H9 (cell line): Measurements from ENCODE around the gene MROH7. TPM values are rescaled to one million over a fixed set of nuclear protein-coding genes. Genes with fewer than 3 reads are reported as not detected.

ENCODE experiments used
- DNase-seq: peaks from one replicate; pipeline ENCODE4 v3.0.0-alpha.2; 2017
- H2AFZ ChIP-seq: one replicate; pipeline ENCODE4 v1.6.1; 2013; ENCODE audit warnings: mild to moderate bottlenecking, low read length, control low read depth, moderate library complexity
- H2AK5ac ChIP-seq: 2 replicates; pipeline ENCODE4 v1.6.1; 2013; ENCODE audit warnings: low read length, control low read depth, mixed read lengths; ENCODE audit not compliant: insufficient read length
- H2BK120ac ChIP-seq: one replicate; pipeline ENCODE4 v1.6.1; 2013; ENCODE audit warnings: low read depth, mild to moderate bottlenecking, low read length, control low read depth, inconsistent platforms; ENCODE audit not compliant: poor library complexity, severe bottlenecking
- H2BK12ac ChIP-seq: 2 replicates; pipeline ENCODE4 v1.6.1; 2013; ENCODE audit warnings: low read length, control low read depth, mixed read lengths, low read depth; ENCODE audit not compliant: insufficient read length
- H2BK15ac ChIP-seq: 2 replicates; pipeline ENCODE4 v1.6.1; 2013; ENCODE audit warnings: low read depth, low read length, control low read depth
- H2BK20ac ChIP-seq: one replicate; pipeline ENCODE4 v1.6.1; 2013; ENCODE audit warnings: low read depth, mild to moderate bottlenecking, low read length, control low read depth, inconsistent platforms; ENCODE audit not compliant: poor library complexity, severe bottlenecking
- H2BK5ac ChIP-seq: 2 replicates; pipeline ENCODE4 v1.6.1; 2013; ENCODE audit warnings: low read length, control low read depth, mixed read lengths; ENCODE audit not compliant: insufficient read length
- H3K14ac ChIP-seq: 2 replicates; pipeline ENCODE4 v1.6.1; 2013; ENCODE audit warnings: low read length, control low read depth; ENCODE audit not compliant: insufficient read depth
- H3K18ac ChIP-seq: 2 replicates; pipeline ENCODE4 v1.6.1; 2013; ENCODE audit warnings: low read depth, mild to moderate bottlenecking, mixed read lengths, low read length, control low read depth; ENCODE audit not compliant: insufficient read length
- H3K23ac ChIP-seq: 2 replicates; pipeline ENCODE4 v1.6.1; 2013; ENCODE audit warnings: low read length, control low read depth, mixed read lengths, low read depth; ENCODE audit not compliant: insufficient read length
- H3K23me2 ChIP-seq: 2 replicates; pipeline ENCODE4 v1.6.1; 2013; ENCODE audit warnings: low read depth, mild to moderate bottlenecking, mixed read lengths, low read length, control low read depth; ENCODE audit not compliant: insufficient read length, poor library complexity, severe bottlenecking
- H3K27ac ChIP-seq: 2 replicates; pipeline ENCODE4 v1.5.1; 2013; ENCODE audit warnings: low read length, control low read depth, mixed read lengths, low read depth; ENCODE audit not compliant: insufficient read length
- H3K27me3 ChIP-seq: 2 replicates; pipeline ENCODE4 v1.6.1; 2013; ENCODE audit warnings: low read length, control low read depth, inconsistent platforms; ENCODE audit not compliant: insufficient read depth
- H3K4ac ChIP-seq: 2 replicates; pipeline ENCODE4 v1.6.1; 2013; ENCODE audit warnings: low read depth, mild to moderate bottlenecking, control low read depth, inconsistent platforms, low read length, moderate library complexity
- H3K4me1 ChIP-seq: 2 replicates; pipeline ENCODE4 v1.6.1; 2013; ENCODE audit warnings: low read length, control low read depth, inconsistent platforms; ENCODE audit not compliant: insufficient read depth
- H3K4me2 ChIP-seq: 2 replicates; pipeline ENCODE4 v1.6.1; 2013; ENCODE audit warnings: low read length, control low read depth, mixed read lengths; ENCODE audit not compliant: insufficient read length, insufficient read depth
- H3K56ac ChIP-seq: 2 replicates; pipeline ENCODE4 v1.6.1; 2013; ENCODE audit warnings: low read depth, mild to moderate bottlenecking, mixed read lengths, low read length, control low read depth; ENCODE audit not compliant: insufficient read length
- H3K79me1 ChIP-seq: 2 replicates; pipeline ENCODE4 v1.6.1; 2013; ENCODE audit warnings: low read depth, mild to moderate bottlenecking, moderate library complexity, low read length, control low read depth, inconsistent platforms; ENCODE audit not compliant: insufficient read depth, poor library complexity, severe bottlenecking
- H3K79me2 ChIP-seq: 2 replicates; pipeline ENCODE4 v1.6.1; 2013; ENCODE audit warnings: low read length, control low read depth, inconsistent platforms; ENCODE audit not compliant: insufficient read depth
- H3K9ac ChIP-seq: 2 replicates; pipeline ENCODE4 v1.6.1; 2013; ENCODE audit warnings: low read length, control low read depth, mixed read lengths; ENCODE audit not compliant: insufficient read length; ENCODE audit errors: extremely low read depth
- H3K9me3 ChIP-seq: one replicate; pipeline ENCODE4 v1.6.1; 2013; ENCODE audit warnings: low read depth, low read length, inconsistent platforms; ENCODE audit not compliant: control insufficient read depth
- H3T11ph ChIP-seq: one replicate; pipeline ENCODE4 v1.6.1; 2013; ENCODE audit warnings: mild to moderate bottlenecking, low read length, control low read depth, inconsistent platforms
- H4K20me1 ChIP-seq: one replicate; pipeline ENCODE4 v1.6.1; 2013; ENCODE audit not compliant: control insufficient read depth, insufficient read length, insufficient read depth
- H4K5ac ChIP-seq: 2 replicates; pipeline ENCODE4 v1.6.1; 2013; ENCODE audit warnings: low read depth, mild to moderate bottlenecking, mixed read lengths, low read length, control low read depth; ENCODE audit not compliant: insufficient read length
- H4K8ac ChIP-seq: replicated peaks from 2 replicates; pipeline ENCODE4 v1.6.1; 2013; ENCODE audit warnings: low read length, control low read depth, mixed read lengths, low read depth; ENCODE audit not compliant: insufficient read length
- H4K91ac ChIP-seq: 2 replicates; pipeline ENCODE4 v1.6.1; 2013; ENCODE audit warnings: low read depth, mild to moderate bottlenecking, moderate library complexity, mixed read lengths, low read length, control low read depth; ENCODE audit not compliant: insufficient read length
- H3K27ac Mint-ChIP-seq, 3 experiments: 2 replicates in 2 of 3; 3 replicates in 1 of 3; pipeline ENCODE4 v1.8.0; 2020 to 2021; ENCODE audit warnings: mixed read lengths in 3 of 3, mild to moderate bottlenecking in 1 of 3, moderate library complexity in 1 of 3
- H3K27me3 Mint-ChIP-seq: 2 replicates; pipeline ENCODE4 v1.8.0; 2021; ENCODE audit warnings: low read depth, mild to moderate bottlenecking, moderate library complexity, mixed read lengths
- H3K36me3 Mint-ChIP-seq, 3 experiments: 2 replicates in 2 of 3; 3 replicates in 1 of 3; pipeline ENCODE4 v1.8.0; 2020 to 2021; ENCODE audit warnings: low read depth in 3 of 3, mixed read lengths in 3 of 3; ENCODE audit not compliant: insufficient read depth in 1 of 3
- H3K4me1 Mint-ChIP-seq, 2 experiments: 2 replicates each; pipeline ENCODE4 v1.8.0; 2020; ENCODE audit warnings: mixed read lengths in 2 of 2
- H3K4me3 Mint-ChIP-seq, 2 experiments: 2 replicates in 1 of 2; 3 replicates in 1 of 2; pipeline ENCODE4 v1.8.0; 2020 to 2021; ENCODE audit warnings: mild to moderate bottlenecking in 2 of 2, mixed read lengths in 2 of 2, moderate library complexity in 1 of 2
- H3K9me3 Mint-ChIP-seq, 2 experiments: 2 replicates in 1 of 2; 3 replicates in 1 of 2; pipeline ENCODE4 v1.8.0; 2020; ENCODE audit warnings: mild to moderate bottlenecking in 2 of 2, mixed read lengths in 2 of 2, moderate library complexity in 1 of 2
- CTCF ChIP-seq: fragments of 200-600 bp; sonication (generic); conservative IDR thresholded peaks from 3 replicates; pipeline ENCODE4 v1.8.0; 2021; ENCODE audit warnings: antibody characterized with exemption, mild to moderate bottlenecking
- WGBS: extraction: QIAGEN DNeasy Blood & Tissue Kit; methylation state at CpG from one replicate; pipeline ENCODE4 v1.1.7; 2013; ENCODE audit warnings: missing lambda C conversion rate, low lambda C conversion rate, mixed read lengths; ENCODE audit not compliant: insufficient read length; ENCODE audit errors: extremely low coverage; 5-methylcytosine and 5-hydroxymethylcytosine counted together
- total RNA-seq: library from RNA; stranded (reverse); gene quantifications from 2 replicates; pipeline ENCODE4 v1.2.1, GENCODE V29; 2021

Gene MROH7
- total RNA-seq, 1 experiment from 2014 or later = 0.09 TPM

GRCh38 chr1:54663725-54664124 lies 22.1 kb downstream of the MROH7 start:
- no peaks in the 10 kb centered on the region for H3K4me1 Mint-ChIP-seq
- no peak overlapping the region for H3K4me2 ChIP-seq
- H2BK15ac ChIP-seq = no peak overlapping the region
- no peak overlapping the region for H2BK12ac ChIP-seq
- H3K9me3 ChIP-seq = no peaks in the 10 kb centered on the region
- no peaks in the 10 kb centered on the region for H3K27me3 ChIP-seq
- H3K9me3 Mint-ChIP-seq = peaks cover 6% of the 10 kb centered on the region in 2 experiments
- no peaks in the 10 kb centered on the region for H3K79me1 ChIP-seq
- H3K27me3 Mint-ChIP-seq = peaks cover 2% of the 10 kb centered on the region; the same call in 1 of the 2 replicates
- H3K27ac Mint-ChIP-seq = no peak overlapping the region; a peak in 1 of 7 replicates
- H3K9ac ChIP-seq = no peak overlapping the region
- H3K27ac ChIP-seq = no peak overlapping the region
- H4K20me1 ChIP-seq = no peaks in the 10 kb centered on the region
- no peak overlapping the region for H3K14ac ChIP-seq
- TF ChIP-seq CTCF = no peak
- no peaks in the 10 kb centered on the region for H3K23me2 ChIP-seq
- H3K23ac ChIP-seq = no peak overlapping the region
- no peak overlapping the region for H3K18ac ChIP-seq
- no peak overlapping the region for H2AK5ac ChIP-seq
- no peak overlapping the region for H3K4ac ChIP-seq
- no peak overlapping the region for H2BK20ac ChIP-seq
- no peak for DNase-seq
- H3K56ac ChIP-seq = no peak overlapping the region
- H2BK5ac ChIP-seq = no peak overlapping the region
- H4K91ac ChIP-seq = no peak overlapping the region
- H2BK120ac ChIP-seq = no peak overlapping the region
- H4K5ac ChIP-seq = no peak overlapping the region
- H3K79me2 ChIP-seq = no peaks in the 10 kb centered on the region
- H3K4me1 ChIP-seq = no peaks in the 10 kb centered on the region
- no peak overlapping the region for H3K4me3 Mint-ChIP-seq
- H2AFZ ChIP-seq = no peak overlapping the region
- 0 out of 7 replicates have a peak, but pooled peaks cover 0 to 3% (median under 1%) of the 10 kb centered on the region in 3 experiments for H3K36me3 Mint-ChIP-seq
- H4K8ac ChIP-seq = no peak overlapping the region
- WGBS = no CpG with 5 or more reads among the region's 4 CpGs
- no peak overlapping the region for H3T11ph ChIP-seq
